NCI-H2171 treated with DMSO at 0.1 percent for 48 hours (cell line): ENCODE data around the gene ATXN7L3.
"Not testable (repeated sequence)": the region's sequence is repeated elsewhere in the genome, so short reads cannot be mapped to it uniquely, and the experiment has no call there.

ENCODE experiments used
- DNase-seq: peaks from one replicate; lab custom pipeline; 2025; lab: John Stamatoyannopoulos, UW

ATXN7L3 gene, protein sequence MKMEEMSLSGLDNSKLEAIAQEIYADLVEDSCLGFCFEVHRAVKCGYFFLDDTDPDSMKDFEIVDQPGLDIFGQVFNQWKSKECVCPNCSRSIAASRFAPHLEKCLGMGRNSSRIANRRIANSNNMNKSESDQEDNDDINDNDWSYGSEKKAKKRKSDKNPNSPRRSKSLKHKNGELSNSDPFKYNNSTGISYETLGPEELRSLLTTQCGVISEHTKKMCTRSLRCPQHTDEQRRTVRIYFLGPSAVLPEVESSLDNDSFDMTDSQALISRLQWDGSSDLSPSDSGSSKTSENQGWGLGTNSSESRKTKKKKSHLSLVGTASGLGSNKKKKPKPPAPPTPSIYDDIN

GRCh38 chr17:44199553-44200477 is at the start of gene ATXN7L3:
TSS of gene ATXN7L3 (minus strand) at chr17:44199884. CDS start at chr17:44198070, 1,814 bp downstream.
- peak; percentile 94 for DNase-seq

DNA sequence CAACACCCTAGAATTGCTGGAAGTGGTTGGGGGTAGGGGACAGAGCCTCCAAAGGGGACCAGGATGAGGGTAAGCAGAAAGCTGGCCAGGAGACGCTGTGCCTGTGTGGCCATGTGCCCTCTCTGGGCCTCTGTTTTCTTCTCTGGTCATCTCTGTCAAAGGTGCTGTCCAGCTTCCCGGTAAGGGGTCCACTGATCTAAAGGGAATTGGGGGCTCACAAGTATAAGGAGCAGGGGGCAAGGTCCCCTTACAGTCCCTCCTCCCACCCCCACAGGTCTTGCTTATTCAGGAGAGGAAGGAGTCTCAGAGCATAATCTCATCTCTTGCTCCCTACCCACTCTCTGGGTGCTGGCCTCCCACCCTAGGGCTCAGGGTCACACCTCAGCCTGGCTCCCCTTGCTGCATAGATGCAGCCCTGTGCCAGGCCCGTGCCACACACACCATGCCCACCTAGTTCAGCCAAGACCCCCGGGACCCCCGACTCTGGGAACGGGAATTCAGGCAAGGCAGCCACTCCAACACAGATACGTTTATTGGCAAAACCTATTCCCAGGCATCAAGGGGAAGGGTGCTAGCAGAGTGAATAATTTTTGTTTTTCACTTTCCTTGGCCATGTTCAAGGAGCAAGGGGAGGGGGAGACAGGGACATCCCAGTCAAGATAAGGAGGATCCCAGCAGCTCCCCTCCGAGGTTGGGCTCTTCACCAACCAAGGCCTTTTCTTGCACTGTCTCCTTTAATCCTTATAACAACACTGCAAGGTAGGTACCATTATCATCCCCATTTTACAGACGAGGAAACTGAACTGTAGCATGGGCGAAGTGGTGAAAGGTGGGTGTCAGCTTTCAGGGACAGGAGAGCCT is 48.4 kb upstream of the ATXN7L3 start:
- DNase-seq, result no peak

DNA sequence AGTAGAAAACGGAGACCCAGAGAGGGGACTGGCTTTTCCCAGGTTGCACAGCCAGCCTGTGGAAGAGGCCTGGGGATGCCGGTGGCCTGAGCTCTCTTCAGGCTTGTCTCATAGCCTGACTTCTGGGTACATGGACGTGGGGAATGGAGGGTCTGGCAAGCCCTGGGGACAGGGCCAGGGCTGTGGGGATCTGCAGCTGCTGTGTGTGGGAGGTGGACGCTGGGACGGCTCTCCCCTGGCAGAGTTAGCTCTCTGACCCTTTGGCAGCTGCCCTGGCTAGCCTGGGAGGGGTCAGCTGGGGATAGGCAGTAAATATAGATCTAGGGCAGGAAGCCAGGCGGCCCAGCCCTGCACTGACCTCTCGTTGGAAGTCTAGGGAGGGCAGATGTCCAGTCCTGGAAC is 47.8 kb upstream of the ATXN7L3 start:
- DNase-seq, result no peak

GRCh38 chr17:44241106-44241624 is 41.5 kb upstream of the ATXN7L3 start:
- no peak for DNase-seq

GRCh38 chr17:44237886-44238285 is 38.2 kb upstream of the ATXN7L3 start:
- not testable (repeated sequence) for DNase-seq

DNA sequence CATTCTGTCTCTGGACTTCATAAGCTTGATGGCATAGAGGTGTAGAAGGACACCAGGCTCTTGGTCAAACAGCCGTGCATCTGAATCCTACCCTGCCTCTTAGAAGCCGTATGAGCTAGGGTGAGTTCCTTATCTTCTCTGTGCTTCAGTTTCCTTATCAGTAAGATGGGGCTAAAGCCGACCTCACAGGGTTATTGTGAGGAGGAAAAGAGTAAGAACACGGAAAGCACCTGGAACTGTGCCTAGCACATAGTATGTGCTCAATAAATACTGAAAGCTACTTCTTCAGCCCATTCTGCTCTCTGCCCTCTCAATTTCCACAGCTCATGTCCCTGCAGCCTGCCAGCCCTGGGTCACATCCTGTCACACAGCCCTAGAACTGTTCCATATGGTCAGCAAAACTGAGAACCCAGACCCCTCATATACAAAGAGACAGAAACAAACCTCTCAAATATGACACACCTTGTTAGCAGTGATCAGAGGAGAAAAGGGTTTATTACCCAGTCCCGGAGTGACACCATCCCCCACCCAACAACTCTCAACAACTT is 36.8 kb upstream of the ATXN7L3 start:
- no peak for DNase-seq

- no peak for DNase-seq
Observed at GRCh38 chr17:44235583-44235936, 35.9 kb upstream of the ATXN7L3 start.

DNA sequence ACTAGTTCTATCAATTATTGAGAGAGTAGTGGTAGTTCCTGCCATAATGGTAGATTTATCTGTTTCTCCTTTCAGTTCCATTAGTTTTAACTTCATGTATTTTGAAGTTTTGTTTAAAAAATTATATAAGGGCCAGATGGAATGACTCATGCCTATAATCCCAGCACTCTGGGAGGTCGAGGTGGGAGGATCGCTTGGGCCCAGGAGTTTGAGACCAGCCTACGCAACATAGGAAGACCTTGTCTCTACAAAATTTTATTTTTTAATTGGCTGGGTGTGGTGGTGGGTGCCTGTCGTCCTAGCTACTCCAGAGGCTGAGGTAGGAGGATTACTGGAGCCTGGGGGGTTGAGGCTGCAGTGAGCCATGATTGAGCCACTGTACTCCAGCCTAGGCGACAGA is 33.9 kb upstream of the ATXN7L3 start:
- no peak for DNase-seq

GRCh38 chr17:44232061-44232460 is 32.4 kb upstream of the ATXN7L3 start:
- no peak for DNase-seq

- no peak for DNase-seq
Observed at GRCh38 chr17:44230140-44230539, 30.5 kb upstream of the ATXN7L3 start.

- no peak for DNase-seq
Observed at GRCh38 chr17:44229090-44229489, 29.4 kb upstream of the ATXN7L3 start.

DNA sequence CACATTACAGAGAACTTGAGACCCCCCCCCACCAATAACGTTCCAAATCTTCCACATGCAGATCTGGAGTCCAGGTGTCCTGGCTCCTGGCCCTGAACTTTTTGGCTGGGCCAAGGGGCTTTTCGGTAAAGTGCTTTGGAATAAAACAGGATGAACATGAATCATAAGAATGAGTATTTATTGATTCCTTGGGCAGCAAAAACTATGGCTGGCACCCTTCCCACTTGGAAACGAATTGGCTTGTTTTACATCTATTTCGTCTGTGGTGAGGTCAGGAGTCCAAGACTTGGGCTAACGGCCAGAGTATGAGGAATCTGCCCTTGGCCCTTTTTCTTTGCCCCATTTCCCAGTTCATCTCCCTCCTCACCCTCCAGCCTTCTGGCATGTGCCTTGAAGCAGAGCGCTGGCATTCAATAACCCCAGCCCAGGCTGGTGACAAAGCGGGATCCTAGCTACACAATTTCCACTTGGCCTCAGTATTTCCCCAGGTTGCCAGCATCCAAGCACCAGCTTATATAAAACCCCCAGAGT is 23.9 kb upstream of the ATXN7L3 start:
- DNase-seq, result no peak

- peak; percentile 91 for DNase-seq
Observed at GRCh38 chr17:44222112-44222869, 22.6 kb upstream of the ATXN7L3 start.

- no peak for DNase-seq
Observed at GRCh38 chr17:44221862-44222111, 22.1 kb upstream of the ATXN7L3 start.

DNA sequence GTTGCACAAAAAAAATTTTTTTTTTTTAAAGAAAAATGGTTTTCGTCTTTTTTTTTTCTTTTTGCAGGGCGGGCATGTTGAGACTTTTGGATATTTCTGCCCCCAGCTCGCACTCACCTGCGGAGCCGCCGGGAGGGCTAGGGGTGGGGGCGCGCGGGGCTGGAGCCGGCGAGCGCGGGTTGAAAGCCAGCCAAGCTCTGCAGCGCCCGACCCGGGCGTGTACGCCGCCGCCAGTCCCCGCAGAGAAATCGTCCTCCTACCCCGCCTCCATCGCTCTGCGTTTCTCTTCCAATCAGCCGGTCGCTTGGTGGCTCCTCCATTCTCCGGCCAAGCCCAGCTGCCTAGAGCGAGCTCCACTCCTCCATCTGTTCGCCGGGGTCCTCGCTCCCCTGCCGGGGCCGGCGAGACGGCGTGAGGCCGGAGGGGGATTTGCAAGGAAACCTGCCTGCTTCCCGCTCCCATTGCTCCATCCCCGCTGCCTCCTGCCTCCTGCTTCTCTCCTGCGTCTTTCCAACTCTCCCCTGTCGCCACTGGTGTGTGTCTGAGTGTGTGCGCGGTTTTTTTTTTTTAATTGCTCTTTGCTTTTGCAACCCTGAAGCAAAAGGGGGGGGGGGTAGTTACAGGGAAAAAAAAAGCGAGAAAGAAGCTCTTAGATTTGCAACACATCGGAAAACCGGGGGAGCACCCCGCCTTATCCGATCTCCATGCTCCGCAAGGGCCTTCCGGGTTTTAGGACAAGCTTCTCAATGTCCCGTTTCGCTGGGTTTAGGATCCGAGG is 21.6 kb upstream of the ATXN7L3 start:
- DNase-seq, result peak; percentile 89

DNA sequence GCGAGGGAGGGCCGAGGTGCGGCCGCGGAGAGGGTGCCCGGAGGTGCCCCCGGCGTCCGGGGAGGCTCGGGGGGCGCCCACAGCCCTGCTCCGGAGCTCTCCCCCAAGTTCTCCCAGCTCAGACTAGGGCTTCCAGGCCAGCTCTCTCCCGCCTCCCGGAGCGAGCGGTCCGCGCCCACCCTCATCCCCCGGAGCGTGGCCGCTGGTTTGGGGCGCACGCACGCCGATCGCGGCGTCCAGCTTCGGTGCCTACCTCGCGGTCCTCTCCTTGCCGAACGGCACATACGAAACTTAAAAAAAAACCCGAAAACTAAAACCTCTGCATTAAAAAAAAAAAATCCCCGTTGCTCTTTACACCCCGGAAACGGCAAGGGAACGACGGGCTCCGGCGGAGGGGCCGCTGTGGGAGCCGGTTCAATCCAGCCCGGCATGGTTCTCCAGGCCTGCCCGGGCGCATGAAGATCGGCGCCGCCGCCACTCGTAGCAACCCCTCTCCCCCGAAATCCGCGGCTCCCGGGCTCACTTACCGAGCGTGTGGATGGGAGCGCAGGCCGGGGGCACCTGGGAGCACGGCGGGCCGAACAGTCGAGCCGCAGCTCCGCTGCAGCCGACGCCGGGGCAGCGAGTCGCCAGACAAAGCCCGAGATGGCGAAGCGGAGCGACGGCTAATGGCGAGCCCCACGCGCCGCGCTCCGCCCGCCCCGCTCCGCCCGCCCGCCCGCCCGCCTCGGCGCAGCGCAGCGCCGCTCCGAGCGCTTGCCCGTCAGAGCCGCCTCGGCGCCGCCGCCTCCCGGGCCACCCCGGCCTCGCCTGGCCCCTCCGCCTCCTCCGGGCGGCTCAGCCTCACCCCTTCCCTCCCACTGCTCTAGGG is 20.8 kb upstream of the ATXN7L3 start:
- DNase-seq, result peak; percentile 71

DNA sequence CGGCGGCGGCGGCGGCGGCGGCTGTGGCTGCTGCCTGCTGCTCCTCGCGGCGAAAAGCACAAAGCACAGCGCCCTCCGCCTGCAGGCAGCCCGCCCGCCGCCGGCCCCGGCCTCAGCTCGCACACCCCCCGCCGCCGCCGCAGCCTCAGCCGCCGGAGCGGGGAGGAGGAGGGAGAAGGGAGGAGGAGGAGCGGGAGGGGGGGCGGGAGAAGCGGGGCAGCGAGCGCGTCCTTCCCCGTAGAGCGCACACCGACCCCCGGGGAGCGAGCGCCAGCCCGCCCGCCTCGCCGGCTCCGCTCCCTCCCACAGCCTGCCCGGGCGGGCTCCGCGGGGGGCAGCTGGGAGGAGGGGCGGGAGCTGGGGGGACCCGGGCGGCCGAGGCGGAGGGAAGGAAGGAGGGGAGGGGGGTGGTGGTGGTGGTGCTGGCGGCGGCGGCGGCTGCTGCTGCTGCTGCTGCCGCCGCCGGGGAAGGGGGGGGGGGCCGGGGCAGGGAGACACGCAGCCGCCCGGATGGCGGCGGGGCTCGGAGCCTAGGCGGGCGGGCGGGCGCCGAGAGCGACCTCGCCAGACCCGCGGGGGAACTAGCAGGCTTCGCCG is 20.0 kb upstream of the ATXN7L3 start, which contains the start of gene UBTF:
UBTF (minus strand) TSS at position 60 of the 597 bp plus-strand sequence. CDS start 1,446 bp downstream, outside the sequence.
- DNase-seq, result peak; percentile 71

DNA sequence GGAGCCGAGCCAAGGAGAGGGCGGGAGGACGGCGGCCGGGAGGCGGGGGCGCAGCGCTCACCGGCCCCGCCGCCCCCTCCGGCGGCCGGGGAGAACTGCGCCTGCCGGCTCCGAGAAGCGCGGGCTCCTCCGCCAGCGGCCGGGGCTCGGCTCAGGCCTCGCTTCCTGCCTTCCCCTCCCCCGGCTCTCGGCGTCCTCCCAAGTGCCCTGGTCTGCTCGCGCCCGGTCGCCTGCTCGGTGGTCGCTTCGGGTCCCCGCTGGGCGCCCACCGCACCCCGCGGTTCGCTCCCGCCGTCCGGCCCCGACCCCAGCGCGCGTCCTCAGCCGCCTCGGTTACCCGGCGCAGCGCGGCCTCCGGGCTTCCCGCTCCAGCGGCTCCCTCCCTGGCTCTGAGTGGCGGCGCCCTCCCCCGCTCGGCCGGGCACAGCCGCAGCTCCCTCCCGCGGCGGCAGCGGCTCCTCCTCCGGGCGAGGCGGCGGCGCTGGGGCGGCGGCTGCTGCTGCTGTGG is 19.5 kb upstream of the ATXN7L3 start:
- DNase-seq, result peak; percentile 63
